Measurements from ENCODE around the gene MYL9.
A peak's percentile ranks its signal among the peaks of the same experiment; 100 is the strongest.

GRCh38 chr20:36506253-36506652, 35.1 kb upstream of the MYL9 start:
- TF ChIP-seq CTCF (IDR thresholded peaks at IDR 0.05) (peak in 1 of 7 experiments; percentile 24), POLR2A (IDR thresholded peaks at IDR 0.05) (no peak)

All from body of pancreas (tissue), 4 donors.